Neuronal stem cell (in vitro differentiated cells): ENCODE data around the gene STK39.

Source experiments
- DNase-seq: peaks from one replicate; pipeline ENCODE4 v3.0.0-alpha.2; 2013; ENCODE audit warnings: low spot score
- H2AFZ ChIP-seq: one replicate; pipeline ENCODE4 v1.6.1; 2013; ENCODE audit warnings: mild to moderate bottlenecking, low read length, inconsistent platforms
- H2AK5ac ChIP-seq: 2 replicates; pipeline ENCODE4 v1.6.1; 2013; ENCODE audit warnings: low read depth, mild to moderate bottlenecking, inconsistent platforms, low read length, moderate library complexity, mixed read lengths
- H2BK120ac ChIP-seq: 2 replicates; pipeline ENCODE4 v1.6.1; 2013; ENCODE audit warnings: low read depth, mild to moderate bottlenecking, inconsistent platforms, low read length, moderate library complexity, mixed read lengths
- H2BK12ac ChIP-seq: one replicate; pipeline ENCODE4 v1.6.1; 2013; ENCODE audit warnings: low read length, inconsistent platforms
- H2BK15ac ChIP-seq: 2 replicates; pipeline ENCODE4 v1.6.1; 2013; ENCODE audit warnings: mild to moderate bottlenecking, low read length, inconsistent platforms, mixed read lengths
- H2BK5ac ChIP-seq: one replicate; pipeline ENCODE4 v1.6.1; 2013; ENCODE audit warnings: inconsistent platforms, mild to moderate bottlenecking, low read length, moderate library complexity
- H3K14ac ChIP-seq: one replicate; pipeline ENCODE4 v1.6.1; 2013; ENCODE audit warnings: low read length, inconsistent platforms
- H3K18ac ChIP-seq: 2 replicates; pipeline ENCODE4 v1.6.1; 2013; ENCODE audit warnings: low read length, inconsistent platforms
- H3K23ac ChIP-seq: 2 replicates; pipeline ENCODE4 v1.6.1; 2013; ENCODE audit warnings: low read depth, mild to moderate bottlenecking, mixed read lengths, low read length, inconsistent platforms; ENCODE audit not compliant: poor library complexity
- H3K27ac ChIP-seq: replicated peaks from 3 replicates; pipeline ENCODE4 v1.5.1; 2013; ENCODE audit warnings: low read length, inconsistent platforms
- H3K27me3 ChIP-seq, 3 experiments: 2 replicates each; pipeline ENCODE4 v1.6.1; 2013; ENCODE audit warnings: low read length in 3 of 3, mild to moderate bottlenecking in 2 of 3, inconsistent platforms in 1 of 3, low read depth in 1 of 3, mixed read lengths in 1 of 3, moderate library complexity in 1 of 3; ENCODE audit not compliant: control insufficient read depth in 3 of 3, insufficient read depth in 3 of 3
- H3K36me3 ChIP-seq, 2 donors: replicated peaks in 1 of 2; 2 replicates each; pipeline ENCODE4 v1.6.1; 2013; ENCODE audit warnings: low read length in 2 of 2; ENCODE audit not compliant: control insufficient read depth in 2 of 2, insufficient read depth in 2 of 2
- H3K4ac ChIP-seq: 2 replicates; pipeline ENCODE4 v1.6.1; 2013; ENCODE audit warnings: inconsistent platforms, mild to moderate bottlenecking, low read length, moderate library complexity
- H3K4me1 ChIP-seq, 2 donors: 1 replicate in 1 of 2; 2 replicates in 1 of 2; pipeline ENCODE4 v1.6.1; 2013; ENCODE audit warnings: low read length in 2 of 2, low read depth in 1 of 2; ENCODE audit not compliant: control insufficient read depth in 2 of 2, insufficient read depth in 1 of 2
- H3K4me2 ChIP-seq: one replicate; pipeline ENCODE4 v1.6.1; 2013; ENCODE audit warnings: mild to moderate bottlenecking, low read length, inconsistent platforms; ENCODE audit not compliant: insufficient read depth, poor library complexity, severe bottlenecking
- H3K4me3 ChIP-seq, 2 donors: 2 replicates each; pipeline ENCODE4 v1.5.1; 2013; ENCODE audit warnings: low read length in 2 of 2, mild to moderate bottlenecking in 2 of 2, inconsistent platforms in 1 of 2, moderate library complexity in 1 of 2
- H3K79me1 ChIP-seq: one replicate; pipeline ENCODE4 v1.6.1; 2013; ENCODE audit warnings: low read depth, mild to moderate bottlenecking, inconsistent platforms, low read length, moderate library complexity
- H3K9ac ChIP-seq: one replicate; pipeline ENCODE4 v1.6.1; 2013; ENCODE audit warnings: mild to moderate bottlenecking, low read depth, low read length, inconsistent platforms; ENCODE audit not compliant: poor library complexity
- H3K9me3 ChIP-seq, 2 donors: replicated peaks in 1 of 2; 2 replicates each; pipeline versions ENCODE3 to v1.6.1; 2013; ENCODE audit warnings: low read length in 2 of 2, mild to moderate bottlenecking in 2 of 2, inconsistent platforms in 1 of 2, low read depth in 1 of 2, mixed read lengths in 1 of 2, moderate library complexity in 1 of 2; ENCODE audit not compliant: control insufficient read depth in 2 of 2, insufficient read depth in 1 of 2
- H4K8ac ChIP-seq: one replicate; pipeline ENCODE4 v1.6.1; 2013; ENCODE audit warnings: low read depth, mild to moderate bottlenecking, inconsistent platforms, low read length, moderate library complexity
- H4K91ac ChIP-seq: one replicate; pipeline ENCODE4 v1.6.1; 2013; ENCODE audit warnings: low read length, low read depth, mild to moderate bottlenecking, inconsistent platforms; ENCODE audit not compliant: poor library complexity
- WGBS, 2 donors: extraction: QIAGEN DNeasy Blood & Tissue Kit; methylation state at CpG; one replicate each; pipeline ENCODE4 v1.1.7; 2013; ENCODE audit warnings: missing lambda C conversion rate in 2 of 2, mixed read lengths in 1 of 2; ENCODE audit not compliant: insufficient read length in 2 of 2, insufficient replicate concordance in 1 of 2; ENCODE audit errors: extremely low coverage in 2 of 2; 5-methylcytosine and 5-hydroxymethylcytosine counted together

Gene STK39

GRCh38 chr2:168176402-168176801 lies 71.0 kb downstream of the STK39 start:
- Histone ChIP-seq H3K4ac (no peak overlapping the region), H3K27me3 (no peaks in the 10 kb centered on the region), H4K91ac (no peak overlapping the region), H3K18ac (no peak overlapping the region), H3K9ac (no peak overlapping the region), H4K8ac (no peak overlapping the region), H3K4me1 (peaks cover 3 to 9% of the 10 kb centered on the region in 2 donors), H2AK5ac (no peak overlapping the region), H3K14ac (no peak overlapping the region), H2AFZ (no peak overlapping the region), H3K79me1 (peaks cover 2% of the 10 kb centered on the region), H2BK12ac (no peak overlapping the region), H2BK120ac (no peak overlapping the region), H3K23ac (no peak overlapping the region), H3K9me3 (no peaks in the 10 kb centered on the region), H3K27ac (no peak overlapping the region), H2BK5ac (no peak overlapping the region), H3K36me3 (peaks cover 0 to 13% of the 10 kb centered on the region in 2 donors), H3K4me2 (no peak overlapping the region), H3K4me3 (no peak overlapping the region), H2BK15ac (no peak overlapping the region)
- WGBS, 2 donors: no CpG with 5 or more reads among the region's 3 CpGs
- DNase-seq: no peak

DNA sequence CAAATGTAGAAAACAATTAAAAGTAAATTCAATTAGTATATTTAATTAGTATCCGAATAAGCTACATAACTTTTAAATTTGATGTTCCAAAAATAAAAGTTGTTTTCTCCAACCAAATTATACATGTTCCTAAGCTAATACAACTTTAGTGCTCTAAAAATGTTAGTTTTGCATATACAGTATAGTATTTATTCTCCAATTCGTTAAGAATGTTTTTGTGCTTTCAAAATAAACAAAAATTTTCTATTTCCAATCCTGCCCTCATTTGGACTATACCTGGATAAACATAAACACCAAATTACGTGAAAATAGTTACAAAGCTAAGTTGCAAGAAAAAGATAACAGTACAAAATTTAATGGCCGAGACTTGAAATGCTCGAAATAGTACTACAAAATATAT lies 71.9 kb downstream of the STK39 start:
- Histone ChIP-seq H3K23ac (no peak overlapping the region), H2AK5ac (no peak overlapping the region), H3K9me3 (no peaks in the 10 kb centered on the region), H2BK5ac (no peak overlapping the region), H2BK120ac (no peak overlapping the region), H3K4me3 (no peak overlapping the region), H2AFZ (no peak overlapping the region), H3K27me3 (no peaks in the 10 kb centered on the region), H3K27ac (no peak overlapping the region), H3K4ac (no peak overlapping the region), H4K8ac (no peak overlapping the region), H3K9ac (no peak overlapping the region), H3K4me2 (no peak overlapping the region), H3K14ac (no peak overlapping the region), H3K18ac (no peak overlapping the region), H3K79me1 (peaks cover 2% of the 10 kb centered on the region), H2BK15ac (no peak overlapping the region), H3K36me3 (peaks cover 0 to 4% of the 10 kb centered on the region in 2 donors), H4K91ac (no peak overlapping the region), H2BK12ac (no peak overlapping the region), H3K4me1 (peaks cover 3 to 9% of the 10 kb centered on the region in 2 donors)
- no CpG with 5 or more reads among the region's 5 CpGs for WGBS, 2 donors
- DNase-seq: no peak

DNA sequence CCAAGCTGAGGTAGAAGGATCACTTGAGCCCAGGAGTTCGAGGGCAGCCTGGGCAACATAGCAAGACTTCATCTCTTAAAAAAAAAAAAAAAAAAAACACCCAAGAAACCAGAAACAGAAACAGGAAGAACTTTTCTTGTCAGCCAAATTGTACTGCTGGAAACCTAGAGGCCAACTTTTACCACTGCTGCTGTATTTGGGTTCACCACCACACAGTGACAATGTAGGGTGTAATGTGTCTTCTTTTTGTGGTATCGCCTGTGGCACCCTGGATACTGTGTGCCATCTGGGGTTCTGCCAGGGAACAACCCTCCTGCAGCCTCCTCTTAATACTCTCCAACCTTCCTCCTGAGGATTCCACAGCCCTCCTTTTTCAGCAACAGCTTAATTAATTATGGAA lies 72.6 kb downstream of the STK39 start:
- WGBS, 2 donors: no CpG with 5 or more reads among the region's 2 CpGs
- Histone ChIP-seq H2BK12ac (no peak overlapping the region), H3K79me1 (peaks cover 2% of the 10 kb centered on the region), H4K8ac (no peak overlapping the region), H2AFZ (no peak overlapping the region), H3K4me3 (no peak overlapping the region), H2AK5ac (no peak overlapping the region), H4K91ac (no peak overlapping the region), H3K14ac (no peak overlapping the region), H3K9ac (no peak overlapping the region), H3K4ac (no peak overlapping the region), H3K23ac (no peak overlapping the region), H3K18ac (no peak overlapping the region), H3K36me3 (peaks cover 0 to 3% of the 10 kb centered on the region in 2 donors), H2BK15ac (no peak overlapping the region), H3K27ac (no peak overlapping the region), H3K4me2 (no peak overlapping the region), H3K9me3 (no peaks in the 10 kb centered on the region), H3K27me3 (no peaks in the 10 kb centered on the region), H2BK5ac (no peak overlapping the region), H3K4me1 (peaks cover 6 to 9% of the 10 kb centered on the region in 2 donors), H2BK120ac (no peak overlapping the region)
- DNase-seq: no peak

- H3K4me1 ChIP-seq: peaks cover 2 to 5% of the 10 kb centered on the region in 2 donors
- H2BK15ac ChIP-seq: no peak overlapping the region
- no peak overlapping the region for H3K4ac ChIP-seq
- no peak overlapping the region for H4K91ac ChIP-seq
- no peak overlapping the region for H3K4me2 ChIP-seq
- no peak overlapping the region for H3K18ac ChIP-seq
- no peak overlapping the region for H3K14ac ChIP-seq
- H3K9ac ChIP-seq: no peak overlapping the region
- H4K8ac ChIP-seq: no peak overlapping the region
- H3K79me1 ChIP-seq: peaks cover 2% of the 10 kb centered on the region
- no peak for DNase-seq
- H2AFZ ChIP-seq: no peak overlapping the region
- H2BK120ac ChIP-seq: no peak overlapping the region
- H2AK5ac ChIP-seq: no peak overlapping the region
- H2BK5ac ChIP-seq: no peak overlapping the region
- H2BK12ac ChIP-seq: no peak overlapping the region
- no peaks in the 10 kb centered on the region for H3K9me3 ChIP-seq
- no peaks in the 10 kb centered on the region for H3K27me3 ChIP-seq
- no peak overlapping the region for H3K4me3 ChIP-seq
- no peak overlapping the region for H3K23ac ChIP-seq
- no CpG with 5 or more reads among the region's 4 CpGs for WGBS, 2 donors
- H3K27ac ChIP-seq: no peak overlapping the region
- peaks cover 0 to 3% of the 10 kb centered on the region in 2 donors for H3K36me3 ChIP-seq
Observed at GRCh38 chr2:168172071-168172470, 75.3 kb downstream of the STK39 start.
